H54 (cell line): ENCODE data around the gene SEMA5A.

Source experiments
- DNase-seq: peaks from one replicate; pipeline ENCODE4 v3.0.0; 2011; ENCODE audit warnings: low spot score, mixed read lengths; ENCODE audit not compliant: insufficient read length
- FAIRE-seq: peaks from 3 replicates; lab custom pipeline; 2011; peaks lifted over from hg19 to GRCh38; lab: Jason Lieb, UNC
- POLR2A ChIP-seq: IDR thresholded peaks from 2 replicates; pipeline ENCODE4 v1.6.1; 2011; ENCODE audit warnings: low read depth, mild to moderate bottlenecking, low read length

SEMA5A gene

DNA sequence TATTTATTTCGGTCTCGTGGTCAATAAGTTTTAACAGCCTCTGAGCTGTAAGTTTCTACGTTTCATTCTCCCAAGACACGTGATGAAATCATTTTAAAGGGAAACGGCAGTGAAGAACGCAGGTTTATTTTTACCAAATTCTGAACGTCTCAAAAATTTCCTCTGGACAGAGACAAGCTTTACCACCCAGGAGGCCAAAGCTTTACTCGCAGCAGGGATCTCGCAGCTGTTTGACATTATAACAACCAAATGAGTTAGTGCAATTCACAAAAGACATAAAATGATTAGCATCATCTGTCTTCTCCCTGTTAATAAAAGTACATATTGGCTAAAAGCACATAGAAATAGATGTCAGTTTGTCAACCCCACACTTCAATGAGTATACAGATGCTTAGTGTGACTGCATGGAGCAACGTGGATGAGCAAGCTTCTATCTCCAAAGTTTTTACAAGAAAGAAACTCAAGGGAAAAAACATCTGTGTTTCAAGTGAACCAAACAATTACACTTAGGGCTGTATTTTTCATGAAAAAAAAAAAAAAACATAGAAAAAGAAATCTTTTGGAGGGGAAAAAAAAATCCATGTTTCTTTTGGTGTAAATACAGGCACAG is 2.5 kb downstream of the SEMA5A start:
- no peak for TF ChIP-seq POLR2A
- no peak for FAIRE-seq
- no peak for DNase-seq

DNA sequence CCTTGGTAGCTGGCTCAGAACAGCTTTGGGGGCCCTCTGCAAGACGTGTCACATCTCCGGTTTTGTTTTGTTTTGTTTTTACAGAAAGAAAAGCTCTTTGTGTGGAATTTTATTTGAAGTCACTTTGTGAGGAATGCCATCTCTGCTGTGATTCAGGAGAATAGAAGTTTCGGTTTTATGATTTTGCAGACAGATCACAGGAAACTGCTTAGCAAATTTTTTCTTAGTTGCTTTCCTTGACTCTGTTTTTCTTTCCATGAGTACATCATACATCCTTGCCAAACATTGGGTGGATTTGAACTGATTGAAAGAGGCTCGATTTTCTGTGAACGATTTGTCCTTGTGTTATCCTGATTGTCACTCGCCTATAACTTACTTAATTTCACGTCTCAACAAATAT is 5.1 kb downstream of the SEMA5A start:
- DNase-seq = no peak
- no peak for FAIRE-seq
- TF ChIP-seq POLR2A = no peak

GRCh38 chr5:9538504-9538903 is 7.4 kb downstream of the SEMA5A start:
- no peak for TF ChIP-seq POLR2A
- no peak for DNase-seq
- FAIRE-seq = no peak

- DNase-seq (no peak), FAIRE-seq (no peak)
- no peak for TF ChIP-seq POLR2A
Measured at GRCh38 chr5:9537223-9538141, 8.4 kb downstream of the SEMA5A start.

GRCh38 chr5:9536717-9537116 is 9.2 kb downstream of the SEMA5A start:
- DNase-seq (no peak), FAIRE-seq (no peak)
- no peak for TF ChIP-seq POLR2A

- DNase-seq (no peak), FAIRE-seq (no peak)
- no peak for TF ChIP-seq POLR2A
Measured at GRCh38 chr5:9534881-9535517, 10.9 kb downstream of the SEMA5A start.

DNA sequence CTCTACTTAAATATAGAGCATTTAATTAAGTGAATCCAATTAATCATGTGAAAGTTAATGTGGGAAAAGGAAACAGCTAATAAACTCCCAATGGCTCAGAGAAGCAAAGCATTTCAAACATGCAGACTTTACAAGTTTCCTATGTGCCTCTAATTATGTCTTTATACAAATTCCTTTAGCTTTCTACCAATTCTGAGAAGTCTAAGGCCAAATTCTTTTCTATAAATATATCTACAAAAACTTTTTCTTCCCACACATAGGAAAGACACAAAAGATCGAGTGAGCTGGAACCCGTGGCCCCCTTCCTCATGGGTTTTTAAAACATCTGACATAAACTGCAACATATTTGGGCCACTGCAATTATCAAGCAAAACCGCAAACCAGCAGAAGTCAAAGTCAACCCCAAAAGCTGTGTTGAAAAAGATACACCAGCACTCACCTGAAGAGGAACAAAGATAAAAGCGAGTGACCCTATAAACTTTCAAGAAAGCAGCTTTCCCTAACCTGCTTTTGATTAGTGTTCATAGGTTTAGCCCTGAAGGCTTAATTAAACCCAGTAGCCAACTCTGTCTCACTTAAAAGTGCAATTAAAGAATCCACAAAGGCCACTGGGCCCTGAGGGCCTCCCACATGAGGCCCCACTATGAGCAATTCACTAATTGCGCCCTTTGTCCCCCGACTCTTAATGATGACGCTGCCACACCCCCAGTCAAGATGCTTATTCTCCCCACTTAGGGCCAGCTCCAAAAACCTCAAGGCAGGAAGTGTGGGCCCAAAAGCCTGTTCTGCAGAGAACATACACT is 12.1 kb downstream of the SEMA5A start:
- TF ChIP-seq POLR2A = no peak
- FAIRE-seq (no peak), DNase-seq (no peak)

DNA sequence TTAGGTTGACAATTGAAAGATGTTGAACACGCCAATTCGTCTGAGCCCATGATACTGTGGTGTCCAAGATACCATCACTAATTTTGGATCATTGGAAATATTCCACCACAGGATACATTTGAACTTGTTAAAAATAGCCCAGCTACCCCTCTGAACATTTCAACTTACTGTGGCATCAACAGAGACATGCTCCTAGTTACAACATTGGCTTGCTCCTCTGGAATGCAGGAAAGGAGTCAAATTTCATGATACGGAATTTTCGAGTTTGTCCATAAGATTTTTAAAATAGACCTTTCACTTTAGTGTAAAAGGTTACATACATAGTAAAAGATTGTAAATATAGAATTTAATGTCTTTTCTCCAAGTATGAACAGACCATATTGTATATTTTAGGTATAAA is 12.8 kb downstream of the SEMA5A start:
- no peak for FAIRE-seq
- no peak for DNase-seq
- TF ChIP-seq POLR2A = no peak

- DNase-seq = no peak
- no peak for TF ChIP-seq POLR2A
- no peak for FAIRE-seq
Measured at GRCh38 chr5:9529513-9529912, 16.4 kb downstream of the SEMA5A start.

DNA sequence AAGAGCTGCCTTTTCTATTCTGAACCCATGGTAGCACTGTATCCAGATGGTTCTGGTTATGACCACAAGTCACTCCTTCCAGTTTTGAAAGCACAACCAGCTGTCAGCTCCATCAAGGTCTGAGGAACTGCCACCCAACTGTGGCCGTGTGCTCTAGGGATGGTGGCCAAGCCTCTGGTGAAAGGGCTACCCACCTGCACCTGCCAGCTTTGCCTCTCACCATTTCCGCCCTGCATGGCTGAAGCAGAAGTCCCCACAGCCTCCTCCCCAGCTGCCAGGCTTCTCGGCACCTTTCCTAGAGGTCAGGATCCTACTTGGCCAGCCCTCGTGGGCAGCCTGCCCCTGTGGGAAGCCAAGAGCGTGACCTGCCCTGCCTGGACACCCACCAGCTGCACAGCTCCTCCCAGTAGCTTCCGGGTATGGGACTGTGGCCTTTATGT is 16.8 kb downstream of the SEMA5A start:
- FAIRE-seq (no peak), DNase-seq (no peak)
- TF ChIP-seq POLR2A = no peak

GRCh38 chr5:9524941-9525340 is 20.9 kb downstream of the SEMA5A start:
- FAIRE-seq (no peak), DNase-seq (no peak)
- no peak for TF ChIP-seq POLR2A

DNA sequence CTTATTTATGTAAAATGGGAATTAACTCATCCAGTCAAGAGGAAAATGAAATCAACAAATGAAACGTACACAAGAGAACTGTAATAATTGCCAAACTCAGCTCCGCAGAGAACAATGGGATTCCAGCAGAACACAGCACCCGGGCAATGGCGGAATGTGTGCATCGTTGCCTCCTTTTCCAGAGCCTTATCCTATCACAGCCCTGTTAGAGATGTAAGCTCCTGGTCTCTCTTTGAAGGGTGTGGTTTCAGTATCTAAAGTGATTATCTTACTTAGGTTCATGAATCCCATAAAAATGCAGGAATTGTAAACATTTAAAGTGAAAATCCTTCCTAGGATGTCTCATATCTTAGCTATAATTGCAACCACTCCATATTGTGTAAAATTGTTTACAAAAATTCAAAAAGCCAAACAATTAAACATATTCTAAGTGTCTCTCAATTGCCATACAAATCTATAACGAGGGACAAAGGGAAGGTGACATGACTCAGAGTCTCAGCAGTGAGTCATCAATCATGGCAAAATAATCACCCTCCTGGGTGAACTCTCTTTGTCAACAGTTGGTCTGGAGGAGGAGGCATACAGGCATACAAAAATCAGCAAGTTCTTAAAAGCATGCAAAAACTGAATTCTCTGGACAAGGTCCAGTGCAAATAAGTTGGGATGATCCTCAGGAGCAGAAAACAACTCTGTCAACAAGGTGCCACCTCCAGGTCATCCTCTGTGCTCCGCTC is 22.6 kb downstream of the SEMA5A start:
- TF ChIP-seq POLR2A = no peak
- FAIRE-seq = no peak
- no peak for DNase-seq

GRCh38 chr5:9519537-9519936 is 26.3 kb downstream of the SEMA5A start:
- DNase-seq (no peak), FAIRE-seq (no peak)
- TF ChIP-seq POLR2A = no peak
